ENCODE measurements around the gene ADARB2.

- TF ChIP-seq, protein P1, sequence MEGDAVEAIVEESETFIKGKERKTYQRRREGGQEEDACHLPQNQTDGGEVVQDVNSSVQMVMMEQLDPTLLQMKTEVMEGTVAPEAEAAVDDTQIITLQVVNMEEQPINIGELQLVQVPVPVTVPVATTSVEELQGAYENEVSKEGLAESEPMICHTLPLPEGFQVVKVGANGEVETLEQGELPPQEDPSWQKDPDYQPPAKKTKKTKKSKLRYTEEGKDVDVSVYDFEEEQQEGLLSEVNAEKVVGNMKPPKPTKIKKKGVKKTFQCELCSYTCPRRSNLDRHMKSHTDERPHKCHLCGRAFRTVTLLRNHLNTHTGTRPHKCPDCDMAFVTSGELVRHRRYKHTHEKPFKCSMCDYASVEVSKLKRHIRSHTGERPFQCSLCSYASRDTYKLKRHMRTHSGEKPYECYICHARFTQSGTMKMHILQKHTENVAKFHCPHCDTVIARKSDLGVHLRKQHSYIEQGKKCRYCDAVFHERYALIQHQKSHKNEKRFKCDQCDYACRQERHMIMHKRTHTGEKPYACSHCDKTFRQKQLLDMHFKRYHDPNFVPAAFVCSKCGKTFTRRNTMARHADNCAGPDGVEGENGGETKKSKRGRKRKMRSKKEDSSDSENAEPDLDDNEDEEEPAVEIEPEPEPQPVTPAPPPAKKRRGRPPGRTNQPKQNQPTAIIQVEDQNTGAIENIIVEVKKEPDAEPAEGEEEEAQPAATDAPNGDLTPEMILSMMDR (IDR thresholded peaks at IDR 0.05; ENCODE audit: poor library complexity) = no peak
- TF ChIP-seq EZH2phosphoT487 (IDR thresholded peaks at IDR 0.05; ENCODE audit: low read depth, severe bottlenecking, unreplicated experiment) = no peak
- no peak for TF ChIP-seq EZH2 (IDR thresholded peaks at IDR 0.05; ENCODE audit: borderline replicate concordance)
These were observed 598.8 kb downstream of the ADARB2 start for GRCh38 chr10:1138529-1138928.

Measured in hepatocyte (in vitro differentiated cells).